HPDE6-E6E7 (cell line): Measurements from ENCODE around the gene MGAT2.
"Not testable (repeated sequence)": the region's sequence is repeated elsewhere in the genome, so short reads cannot be mapped to it uniquely, and the experiment has no call there.

Experiments used
- DNase-seq: peaks from one replicate; pipeline ENCODE4 v3.0.0; 2011; ENCODE audit warnings: missing footprints; ENCODE audit errors: extremely low spot score

MGAT2 gene

GRCh38 chr14:49654511-49654910 is 33.9 kb downstream of the MGAT2 start:
- DNase-seq: no peak

- DNase-seq: not testable (repeated sequence)
Observed at GRCh38 chr14:49657500-49657899, 36.9 kb downstream of the MGAT2 start.

- no peak for DNase-seq
Observed at GRCh38 chr14:49659526-49660455, 39.2 kb downstream of the MGAT2 start.

- DNase-seq: no peak
Observed at GRCh38 chr14:49670475-49670874, 49.9 kb downstream of the MGAT2 start.
